GM18526 (cell line): ENCODE measurements around the gene TMEM167B.
A peak's percentile ranks its signal among the peaks of the same experiment; 100 is the strongest.

Source experiments
- POLR2A ChIP-seq: IDR thresholded peaks from 3 replicates; pipeline ENCODE4 v1.6.1; 2011; ENCODE audit not compliant: insufficient read length; ENCODE audit errors: extremely low read depth

Gene TMEM167B

DNA sequence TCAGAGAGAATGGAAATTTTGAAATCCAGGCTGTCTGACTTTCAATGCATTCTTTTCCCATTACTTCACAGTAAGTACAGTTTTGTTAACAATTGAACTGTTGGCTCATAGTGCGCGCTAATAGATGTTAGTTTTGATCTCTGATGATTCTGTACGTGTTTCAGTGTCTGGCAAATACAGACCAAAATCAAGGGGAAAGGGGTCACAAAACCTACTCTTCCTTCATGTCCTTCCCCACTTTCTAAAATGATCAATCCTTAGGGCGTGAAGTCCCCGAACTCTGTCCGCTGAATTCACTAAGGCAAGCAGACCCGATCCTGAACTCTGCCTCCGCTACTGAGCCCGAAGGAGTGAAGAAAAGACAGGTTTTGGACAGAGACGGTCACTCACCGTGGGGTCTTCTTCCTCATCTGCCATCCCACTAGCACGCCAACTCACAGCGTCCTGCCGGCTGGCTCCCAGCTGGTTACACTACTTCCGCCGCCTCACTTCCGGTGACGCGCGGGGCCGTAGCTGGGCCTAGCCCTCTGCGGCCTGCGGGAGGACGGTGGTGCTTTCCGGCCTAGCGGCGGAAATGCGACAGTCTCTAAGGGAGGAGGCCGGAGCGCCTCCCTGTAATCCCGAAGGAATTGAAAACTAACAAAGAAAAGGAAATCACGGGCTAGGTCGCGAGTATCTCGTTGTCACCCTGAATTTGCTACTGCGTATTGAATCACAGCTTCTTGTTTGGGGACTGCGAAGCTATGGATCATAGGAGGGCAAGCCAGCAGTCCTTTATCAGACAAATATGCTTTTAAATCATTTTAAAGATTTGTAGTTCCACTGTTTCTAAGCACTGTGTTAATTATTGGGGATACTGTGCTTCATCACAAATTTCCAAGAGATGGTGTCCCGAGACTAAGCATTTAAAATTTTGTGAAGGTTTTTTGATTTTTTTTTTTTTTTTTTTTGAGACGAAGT is 14.8 kb upstream of the TMEM167B start, which contains the start of gene TAF13:
Gene TAF13, minus strand, starts transcription at position 473 of the 960 bp plus-strand sequence. Its CDS starts 56 bp downstream, at position 417.
- peak; percentile 94 for TF ChIP-seq POLR2A

DNA sequence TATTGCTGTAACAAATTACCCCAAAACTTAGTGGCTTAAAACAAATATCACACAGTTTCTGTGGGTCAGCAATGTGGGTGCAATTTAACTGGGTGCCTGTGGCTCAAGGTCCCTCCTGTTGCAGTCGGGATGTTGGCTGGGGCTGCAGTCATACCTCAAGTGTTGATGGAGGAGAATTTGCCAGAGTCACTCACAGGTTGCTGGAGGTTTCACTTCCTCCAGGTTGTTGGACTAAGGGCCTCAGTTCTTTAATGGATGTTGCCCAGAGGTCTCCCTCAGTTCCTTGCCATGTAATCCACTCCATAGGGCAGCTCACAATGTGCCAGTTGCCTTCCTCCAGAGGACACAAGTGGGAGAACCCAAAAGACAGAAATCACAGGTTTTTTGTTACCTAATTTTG is 12.2 kb upstream of the TMEM167B start:
- no peak for TF ChIP-seq POLR2A

DNA sequence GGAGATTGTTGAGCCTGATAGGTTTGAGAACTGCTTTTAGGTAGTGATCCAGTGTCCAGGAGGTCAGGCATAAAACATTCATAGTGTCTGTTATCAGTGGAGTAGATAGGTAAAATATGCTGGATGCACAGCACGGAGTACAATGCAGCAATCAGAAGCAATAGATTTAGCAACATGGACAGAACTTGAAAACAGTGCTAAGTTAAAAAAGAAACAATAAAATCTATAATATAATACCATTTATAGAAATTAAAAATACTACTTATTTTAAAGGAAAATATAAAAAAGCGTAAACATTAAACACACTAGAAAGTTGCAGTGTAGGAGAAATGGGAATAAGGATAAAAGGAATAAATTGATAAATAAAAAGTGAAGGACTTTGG is 11.3 kb upstream of the TMEM167B start:
- TF ChIP-seq POLR2A = no peak

DNA sequence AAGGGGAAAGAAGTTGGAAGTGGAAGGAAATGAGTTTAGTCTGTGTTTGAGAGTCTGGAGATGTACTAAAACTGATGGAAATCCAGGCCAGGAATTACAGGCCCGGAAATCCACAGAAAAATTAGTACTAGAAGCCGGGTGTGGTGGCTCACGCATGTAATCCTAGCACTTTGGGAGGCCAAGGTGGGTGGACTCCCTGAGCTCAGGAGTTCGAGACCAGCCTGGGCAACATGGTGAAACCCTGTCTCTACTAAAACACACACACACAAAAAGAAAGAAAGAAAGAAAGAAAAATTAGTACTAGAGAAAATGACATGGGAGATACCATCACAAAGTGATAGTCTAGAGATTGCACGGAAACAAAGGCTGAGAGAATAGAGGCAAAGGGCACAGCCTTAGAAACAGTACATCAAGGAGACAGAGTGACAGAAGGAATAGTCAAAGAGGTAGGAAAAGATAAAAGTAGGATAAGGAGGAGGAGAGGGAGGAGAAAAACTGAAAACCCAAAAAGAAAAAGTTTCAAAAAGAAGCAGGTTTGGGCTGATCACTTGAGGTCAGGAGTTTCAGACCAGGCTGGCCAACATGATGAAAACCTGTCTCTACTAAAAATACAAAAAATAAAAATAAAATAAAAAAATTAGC is 10.0 kb upstream of the TMEM167B start:
- TF ChIP-seq POLR2A = no peak

DNA sequence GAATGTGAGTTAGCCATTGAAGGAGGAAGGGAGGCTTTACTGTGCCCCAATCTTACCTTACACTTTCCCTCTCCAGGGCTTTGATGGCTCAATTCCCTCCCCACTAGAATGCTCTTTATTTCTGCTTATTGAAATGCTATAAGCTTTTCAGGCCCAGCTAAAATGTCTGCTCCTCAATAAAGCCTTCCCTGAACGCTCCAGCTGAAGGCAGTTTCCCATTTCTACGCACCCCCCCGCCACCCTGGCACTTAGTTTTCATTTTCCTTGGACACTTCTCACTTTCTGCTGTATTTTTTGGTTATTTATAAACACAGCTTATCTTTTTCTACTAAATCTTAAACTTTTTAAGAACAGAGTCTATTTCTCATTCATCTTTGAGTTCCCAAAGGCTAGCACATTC is 7.1 kb upstream of the TMEM167B start:
- no peak for TF ChIP-seq POLR2A

DNA sequence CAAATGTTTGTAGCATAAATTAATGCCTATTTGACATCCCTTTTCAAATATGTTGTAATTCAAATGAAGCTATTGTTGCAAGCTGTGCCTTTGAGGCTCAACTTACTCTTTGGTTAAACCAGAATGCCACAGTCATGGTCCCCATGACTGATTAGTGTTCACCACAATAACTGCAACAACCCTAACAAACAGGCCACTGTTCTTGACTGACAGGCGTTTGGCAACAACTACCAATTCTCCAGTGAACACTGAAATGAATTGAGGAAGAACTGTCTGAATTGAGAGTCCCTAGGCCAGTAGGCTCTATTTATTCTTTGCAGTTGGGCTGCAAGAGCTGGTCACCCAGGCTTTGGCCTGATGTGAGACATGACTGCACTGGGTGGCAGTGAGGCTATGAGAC is 6.6 kb upstream of the TMEM167B start:
- TF ChIP-seq POLR2A = no peak

DNA sequence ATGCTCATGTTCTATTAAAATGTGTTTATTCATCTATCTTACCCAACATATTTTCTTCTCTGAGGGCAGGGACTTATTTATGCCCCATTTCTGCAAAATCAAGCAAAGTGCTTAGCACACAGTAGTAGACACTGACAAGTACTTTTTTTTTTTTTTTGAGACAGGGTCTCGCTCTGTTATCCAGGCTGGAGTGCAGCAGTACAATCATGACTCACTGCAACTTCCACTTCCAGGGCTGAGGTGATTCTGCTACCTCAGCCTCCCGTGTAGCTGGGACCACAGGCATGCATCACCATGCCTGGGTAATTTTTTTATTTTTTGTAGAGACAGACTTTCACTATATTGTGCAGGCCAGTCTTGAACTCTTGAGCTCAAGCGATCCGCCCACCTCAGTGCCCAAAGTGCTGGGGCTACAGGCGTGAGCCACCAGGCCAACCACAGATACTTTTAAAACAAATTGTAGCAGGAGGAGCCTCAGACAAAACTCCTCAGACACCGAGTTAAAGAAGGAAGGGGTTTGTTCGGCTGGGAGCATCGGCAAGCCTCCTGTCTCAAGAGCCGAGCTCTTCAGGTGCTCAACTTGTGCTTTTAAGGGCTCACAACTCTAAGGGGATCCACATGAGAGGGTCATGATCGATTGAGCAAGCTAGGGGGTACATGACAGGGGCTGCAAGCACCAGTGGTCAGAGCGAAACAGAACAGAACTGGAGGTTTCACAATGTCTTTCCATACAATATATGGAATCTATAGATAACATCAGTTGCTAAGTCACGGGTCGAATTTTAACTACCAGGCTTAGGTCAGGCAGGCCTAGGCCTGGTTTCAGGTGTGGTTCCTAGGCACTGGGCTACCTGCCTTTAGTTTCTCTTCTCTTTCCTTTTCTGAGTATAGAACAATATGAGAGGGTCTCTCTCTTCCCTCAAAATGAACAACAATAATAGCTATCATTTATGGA is 5.7 kb upstream of the TMEM167B start:
- no peak for TF ChIP-seq POLR2A

DNA sequence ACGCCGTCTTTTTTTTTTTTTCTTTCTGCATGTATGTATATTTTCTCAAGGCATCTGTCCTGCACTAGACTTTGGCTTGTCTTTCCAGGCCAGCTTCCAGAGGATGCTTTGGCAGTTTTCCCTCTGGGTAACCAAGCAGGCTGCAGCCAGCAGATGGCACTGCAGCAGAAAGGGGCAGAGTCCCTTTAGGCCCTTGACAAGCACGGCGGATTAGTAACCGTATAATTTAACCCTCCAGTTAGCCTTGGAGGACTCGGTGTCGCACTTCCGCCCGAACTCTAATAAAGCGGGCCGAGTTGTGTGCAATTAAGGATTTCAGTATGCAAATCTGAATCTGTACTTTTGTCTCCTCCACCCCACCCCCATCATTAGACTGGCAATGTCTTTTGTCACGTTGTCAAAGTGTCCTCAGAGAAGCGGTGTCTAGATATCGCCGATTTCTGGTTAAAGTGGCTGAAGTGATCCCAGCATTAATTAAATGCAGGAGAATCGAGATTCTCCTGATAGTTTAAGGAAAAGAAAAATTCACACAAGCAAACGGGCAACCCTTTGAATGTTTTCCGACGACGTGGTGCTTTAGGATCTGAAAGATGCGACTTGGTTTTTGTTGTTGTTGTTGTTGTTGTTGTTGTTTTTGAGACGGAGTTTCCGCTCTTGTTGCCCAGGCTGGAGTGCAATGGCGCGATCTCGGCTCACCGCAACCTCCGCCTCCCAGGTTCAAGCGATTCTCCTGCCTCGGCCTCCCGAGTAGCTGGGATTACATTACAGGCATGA is 1.1 kb upstream of the TMEM167B start:
- TF ChIP-seq POLR2A = no peak

DNA sequence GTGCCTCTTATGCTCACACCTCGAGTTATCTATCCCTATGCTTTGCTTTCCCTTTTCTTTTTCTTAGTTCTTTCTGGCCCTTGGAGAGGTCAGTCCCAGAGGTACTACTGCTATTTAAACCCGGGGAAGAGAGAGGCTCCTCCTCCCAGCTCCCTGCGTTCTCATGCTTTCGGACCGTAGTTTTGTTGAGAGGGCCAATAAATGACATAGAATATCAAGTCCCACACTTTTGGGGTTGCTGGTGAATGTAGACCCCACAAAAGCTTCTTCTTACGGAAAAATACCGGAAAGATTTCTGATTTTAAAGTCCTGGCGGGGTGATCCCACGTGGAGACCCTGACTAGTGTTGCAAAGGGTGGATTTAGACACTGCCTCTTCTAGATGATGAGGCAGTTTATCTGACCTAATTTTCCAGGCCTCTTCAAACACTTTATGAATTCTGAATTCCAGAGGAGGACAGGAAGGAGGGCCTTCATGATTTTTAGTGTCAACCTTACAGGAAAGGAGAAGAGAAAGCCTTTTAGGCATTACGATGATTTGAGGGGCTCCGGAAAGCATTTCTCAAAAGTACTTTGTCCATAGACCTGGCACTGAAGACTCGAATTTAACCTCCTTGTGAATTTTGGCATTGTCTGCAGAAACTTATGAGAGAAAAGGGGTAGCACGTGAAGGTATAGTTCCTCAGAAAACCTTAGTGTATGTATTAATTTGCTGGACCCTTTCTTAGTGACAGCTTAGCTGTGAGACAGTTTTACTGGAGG is 694 bp downstream of the TMEM167B start:
- no peak for TF ChIP-seq POLR2A

DNA sequence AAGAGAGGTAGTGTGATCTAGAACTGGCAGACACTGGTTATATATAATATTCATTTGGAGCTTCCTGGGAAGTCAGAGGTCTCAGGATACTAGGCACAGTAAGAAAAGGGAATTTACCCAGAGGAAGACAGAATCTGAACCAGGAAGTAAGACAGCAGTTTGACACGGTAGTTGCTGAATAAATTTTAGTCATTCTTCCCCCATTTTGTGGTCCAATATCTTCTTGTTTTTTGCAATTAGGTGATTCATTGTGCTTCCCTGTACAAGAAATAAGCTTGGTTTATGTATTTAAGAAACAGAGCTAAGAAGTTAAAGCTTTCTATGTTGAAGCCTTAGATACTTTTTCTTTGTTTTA is 1.3 kb downstream of the TMEM167B start:
- no peak for TF ChIP-seq POLR2A

DNA sequence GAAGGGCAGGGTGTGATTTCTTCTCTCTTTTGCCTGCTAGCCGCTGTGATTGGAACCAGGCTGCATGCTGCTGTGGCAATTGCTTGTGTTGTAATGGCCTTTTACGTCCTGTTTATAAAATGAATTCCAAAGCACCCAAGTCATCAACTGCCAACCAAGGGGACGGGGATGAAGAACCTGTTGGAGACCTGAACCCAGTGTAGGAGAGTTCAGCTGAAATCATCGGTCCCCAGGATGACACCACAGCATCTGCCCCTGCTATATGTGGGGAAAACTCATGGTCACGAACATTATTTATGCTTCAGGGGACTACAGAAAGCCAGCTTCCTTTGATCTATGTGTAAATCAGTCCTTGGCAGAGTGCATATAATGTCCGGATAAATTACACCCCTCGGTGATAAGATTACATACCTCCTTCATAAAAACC is 3.8 kb downstream of the TMEM167B start:
- TF ChIP-seq POLR2A = no peak

DNA sequence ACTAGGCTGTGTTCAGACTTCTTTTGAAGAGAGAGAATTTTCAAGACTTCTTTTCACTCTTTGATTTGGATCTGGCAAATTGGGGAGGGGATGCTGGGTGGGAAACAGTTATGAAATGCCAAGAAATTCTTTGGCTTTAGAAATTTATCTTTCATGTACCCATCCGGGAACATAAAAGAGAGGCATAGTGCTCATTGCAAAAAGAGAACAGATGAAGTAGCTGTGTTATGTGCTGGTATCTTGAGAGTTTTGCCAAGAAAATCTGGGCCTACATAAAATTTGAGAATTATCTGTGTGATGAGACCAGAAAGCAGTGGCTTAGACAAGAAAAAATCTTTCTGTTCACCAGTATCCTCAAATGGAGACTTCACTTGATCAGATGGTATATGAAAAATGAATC is 4.3 kb downstream of the TMEM167B start:
- TF ChIP-seq POLR2A = no peak

DNA sequence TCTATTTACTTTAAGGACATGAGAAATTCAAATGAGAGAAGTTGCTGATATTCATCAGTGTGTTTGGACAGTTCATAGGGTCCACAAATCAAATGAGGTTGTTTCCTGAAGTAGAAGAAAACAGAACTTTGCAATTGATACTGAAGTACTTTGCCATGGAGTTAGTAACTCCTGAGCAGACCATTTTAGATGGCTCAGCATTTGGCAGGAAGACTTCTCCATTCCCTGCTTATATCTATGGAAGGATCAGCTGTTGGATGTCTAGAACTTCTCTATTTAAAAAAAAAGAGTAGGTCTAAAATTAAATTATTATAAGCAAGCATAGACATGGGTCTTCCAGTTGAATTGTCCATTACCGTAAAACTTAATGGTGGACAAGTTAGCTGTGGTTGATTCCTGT is 5.1 kb downstream of the TMEM167B start:
- TF ChIP-seq POLR2A = no peak

DNA sequence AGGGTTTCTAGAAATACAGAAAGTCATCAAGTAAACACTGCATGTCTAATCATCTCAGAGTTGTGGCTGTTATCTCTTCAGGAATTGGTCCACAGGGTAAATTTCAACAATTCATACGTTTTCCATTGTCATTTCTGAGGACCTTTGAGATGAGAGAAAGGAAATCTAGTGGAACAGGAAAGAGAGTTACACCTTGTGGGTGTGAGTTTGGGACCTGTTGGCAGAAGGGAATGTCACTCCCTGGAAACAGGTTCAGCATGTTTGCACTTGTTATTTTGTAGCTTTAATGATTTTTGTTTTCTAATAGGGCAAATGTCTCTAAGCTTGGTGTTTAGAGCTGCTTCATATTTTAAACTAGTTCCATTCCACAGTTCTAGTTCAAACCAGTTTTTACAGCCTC is 5.6 kb downstream of the TMEM167B start:
- TF ChIP-seq POLR2A = no peak
